H1 (cell line): ENCODE data around the gene PLEKHG2. TPM values are rescaled to one million over a fixed set of nuclear protein-coding genes. Genes with fewer than 3 reads are reported as not detected.

Experiments
- CTCF ChIA-PET: fragments of 300-600 bp; sonication (Branson Sonifier 250); formaldehyde crosslinking; loops from one replicate; lab custom pipeline; 2021; ENCODE audit not compliant: partially characterized antibody; lab: Charles Lee
- POLR2A ChIA-PET: fragments of 300-600 bp; sonication (Branson Sonifier 250); formaldehyde crosslinking; loops from one replicate; lab custom pipeline; 2021; ENCODE audit warnings: inconsistent platforms; ENCODE audit not compliant: partially characterized antibody; lab: Charles Lee
- DNase-seq, 2 experiments: peaks; one replicate each; pipeline versions ENCODE4 v3.0.0 to v3.0.0-alpha.2; 2010 to 2022; ENCODE audit warnings: low spot score in 2 of 2, low read depth in 1 of 2, mixed read lengths in 1 of 2
- FAIRE-seq: peaks from 2 replicates; lab custom pipeline; 2011; peaks lifted over from hg19 to GRCh38; lab: Jason Lieb, UNC
- H2AFZ ChIP-seq: 2 replicates; pipeline ENCODE4 v1.8.1; 2012; ENCODE audit warnings: low read length, inconsistent platforms
- H2AK5ac ChIP-seq: 2 replicates; pipeline ENCODE4 v1.6.1; 2013; ENCODE audit warnings: low read depth, low read length
- H2BK120ac ChIP-seq: replicated peaks from 2 replicates; pipeline ENCODE3; 2013; ENCODE audit warnings: low read depth, low read length, inconsistent platforms
- H2BK12ac ChIP-seq: 2 replicates; pipeline ENCODE4 v1.6.1; 2013; ENCODE audit warnings: low read depth, low read length
- H2BK15ac ChIP-seq: 2 replicates; pipeline ENCODE4 v1.6.1; 2013; ENCODE audit warnings: low read length
- H2BK20ac ChIP-seq: 2 replicates; pipeline ENCODE4 v1.6.1; 2013; ENCODE audit warnings: low read length
- H2BK5ac ChIP-seq: 2 replicates; pipeline ENCODE4 v1.6.1; 2013; ENCODE audit warnings: low read depth, low read length
- H3K14ac ChIP-seq: 2 replicates; pipeline ENCODE4 v1.6.1; 2013; ENCODE audit warnings: inconsistent platforms; ENCODE audit not compliant: insufficient read length
- H3K18ac ChIP-seq: 2 replicates; pipeline ENCODE4 v1.6.1; 2013; ENCODE audit warnings: low read length; ENCODE audit errors: extremely low read depth
- H3K23ac ChIP-seq: 2 replicates; pipeline ENCODE4 v1.6.1; 2013; ENCODE audit warnings: inconsistent platforms; ENCODE audit not compliant: insufficient read length
- H3K23me2 ChIP-seq: 2 replicates; pipeline ENCODE4 v1.6.1; 2013; ENCODE audit warnings: low read depth, low read length
- H3K27ac ChIP-seq: 2 replicates; pipeline ENCODE4 v1.6.1; 2011; ENCODE audit warnings: low read depth, low read length, inconsistent platforms
- H3K27me3 ChIP-seq, 4 experiments: replicated peaks in 1 of 4; 1 replicate in 1 of 4; 2 replicates in 3 of 4; pipeline versions ENCODE4 v1.6.1 to v1.8.1; 2011 to 2013; ENCODE audit warnings: low read length in 3 of 4, mild to moderate bottlenecking in 3 of 4, inconsistent platforms in 2 of 4, mixed read lengths in 2 of 4, moderate library complexity in 1 of 4; ENCODE audit not compliant: control insufficient read depth in 3 of 4, insufficient read depth in 3 of 4; ENCODE audit errors: extremely low read depth in 1 of 4
- H3K36me3 ChIP-seq, 4 experiments: 2 replicates each; pipeline versions ENCODE4 v1.6.1 to v1.8.1; 2011 to 2013; ENCODE audit warnings: mild to moderate bottlenecking in 4 of 4, low read length in 3 of 4, moderate library complexity in 2 of 4, control low read depth in 1 of 4, inconsistent platforms in 1 of 4; ENCODE audit not compliant: insufficient read depth in 4 of 4, control insufficient read depth in 2 of 4
- H3K4ac ChIP-seq: replicated peaks from 2 replicates; pipeline ENCODE3; 2013; ENCODE audit warnings: low read length, low read depth, mixed read lengths, inconsistent platforms; ENCODE audit not compliant: insufficient read length
- H3K4me1 ChIP-seq, 4 experiments: replicated peaks in 1 of 4; 1 replicate in 1 of 4; 2 replicates in 3 of 4; pipeline versions ENCODE4 v1.6.1 to v1.8.1; 2011 to 2013; ENCODE audit warnings: low read length in 3 of 4, inconsistent platforms in 2 of 4, mixed read lengths in 1 of 4; ENCODE audit not compliant: insufficient read depth in 4 of 4, control insufficient read depth in 3 of 4
- H3K4me2 ChIP-seq, 2 experiments: 2 replicates each; pipeline versions ENCODE4 v1.6.1 to v1.8.1; 2011 to 2013; ENCODE audit warnings: low read depth in 2 of 2, low read length in 2 of 2, control low read depth in 1 of 2, inconsistent platforms in 1 of 2, mild to moderate bottlenecking in 1 of 2; ENCODE audit not compliant: insufficient read depth in 1 of 2
- H3K4me3 ChIP-seq, 4 experiments: fragments of 200-600, 300-600 bp in 1 of 4; sonication (generic), shearing (Covaris generic), sonication (Bioruptor Twin) in 1 of 4; 2 replicates each; pipeline versions ENCODE4 v1.5.1 to v1.8.1; 2011 to 2016; ENCODE audit warnings: low read length in 4 of 4, low read depth in 3 of 4, control low read depth in 2 of 4, inconsistent platforms in 2 of 4, mild to moderate bottlenecking in 2 of 4, mixed read lengths in 1 of 4, moderate library complexity in 1 of 4; ENCODE audit not compliant: insufficient read depth in 2 of 4; ENCODE audit errors: extremely low read depth in 1 of 4
- H3K56ac ChIP-seq: replicated peaks from 2 replicates; pipeline ENCODE3; 2013; ENCODE audit warnings: low read depth, mild to moderate bottlenecking, mixed read lengths, low read length, inconsistent platforms; ENCODE audit not compliant: insufficient read length
- H3K79me1 ChIP-seq: 2 replicates; pipeline ENCODE4 v1.6.1; 2013; ENCODE audit warnings: low read depth, low read length, control low read depth
- H3K79me2 ChIP-seq, 2 experiments: 2 replicates each; pipeline versions ENCODE4 v1.6.1 to v1.8.1; 2012 to 2013; ENCODE audit warnings: low read length in 2 of 2, mild to moderate bottlenecking in 2 of 2, inconsistent platforms in 1 of 2; ENCODE audit not compliant: insufficient read depth in 2 of 2, control insufficient read depth in 1 of 2
- H3K9ac ChIP-seq, 4 experiments: replicated peaks in 1 of 4; 1 replicate in 1 of 4; 2 replicates in 3 of 4; pipeline versions ENCODE4 v1.6.1 to v1.8.1; 2011 to 2013; ENCODE audit warnings: low read depth in 3 of 4, low read length in 3 of 4, control low read depth in 2 of 4, mild to moderate bottlenecking in 2 of 4, moderate library complexity in 2 of 4, inconsistent platforms in 1 of 4; ENCODE audit errors: extremely low read depth in 1 of 4
- H3K9me3 ChIP-seq, 2 experiments: 2 replicates each; pipeline versions ENCODE4 v1.6.1 to v1.8.1; 2012 to 2013; ENCODE audit warnings: mild to moderate bottlenecking in 2 of 2, moderate library complexity in 2 of 2, control low read depth in 1 of 2, inconsistent platforms in 1 of 2, low read depth in 1 of 2, low read length in 1 of 2, mixed read lengths in 1 of 2; ENCODE audit not compliant: insufficient read depth in 2 of 2
- H4K20me1 ChIP-seq, 2 experiments: replicated peaks in 1 of 2; 2 replicates each; pipeline versions ENCODE3 to v1.8.1; 2011 to 2013; ENCODE audit warnings: inconsistent platforms in 2 of 2, low read length in 2 of 2, mild to moderate bottlenecking in 1 of 2; ENCODE audit not compliant: insufficient read depth in 2 of 2, control insufficient read depth in 1 of 2
- H4K5ac ChIP-seq: 2 replicates; pipeline ENCODE4 v1.6.1; 2013; ENCODE audit warnings: low read length, low read depth, mixed read lengths, inconsistent platforms; ENCODE audit not compliant: insufficient read length
- H4K8ac ChIP-seq: 2 replicates; pipeline ENCODE4 v1.8.0; 2013; ENCODE audit warnings: mild to moderate bottlenecking, moderate library complexity, low read length, inconsistent platforms; ENCODE audit not compliant: insufficient read depth; ENCODE audit errors: extremely low read depth
- H4K91ac ChIP-seq: replicated peaks from 2 replicates; pipeline ENCODE3; 2013; ENCODE audit warnings: low read length, mixed read lengths, inconsistent platforms; ENCODE audit not compliant: insufficient read length
- BACH1 ChIP-seq: IDR thresholded peaks from 2 replicates; pipeline ENCODE4 v1.6.1; 2012; ENCODE audit warnings: low read length, improper control_type of control experiment
- GTF2F1 ChIP-seq: IDR thresholded peaks from 2 replicates; pipeline ENCODE4 v1.6.1; 2012; ENCODE audit warnings: low read depth, low read length, improper control_type of control experiment, borderline replicate concordance
- KDM4A ChIP-seq: IDR thresholded peaks from one replicate; pipeline ENCODE4 v1.7.1; 2012; ENCODE audit warnings: low read depth, mild to moderate bottlenecking, moderate library complexity, low read length, inconsistent platforms; ENCODE audit not compliant: severe bottlenecking
- POU5F1 ChIP-seq: IDR thresholded peaks from 2 replicates; pipeline ENCODE4 v1.6.1; 2011; ENCODE audit warnings: low read depth, mild to moderate bottlenecking, low read length, moderate library complexity
- RAD21 ChIP-seq, 2 experiments: IDR thresholded peaks in 1 of 2; conservative IDR thresholded peaks in 1 of 2; 2 replicates each; pipeline ENCODE4 v1.6.1; 2011; ENCODE audit warnings: low read depth in 2 of 2, low read length in 2 of 2, improper control_type of control experiment in 1 of 2, inconsistent platforms in 1 of 2, mild to moderate bottlenecking in 1 of 2, moderate library complexity in 1 of 2
- SAP30 ChIP-seq: fragments of 300-600 bp; sonication (generic); IDR thresholded peaks from 2 replicates; pipeline ENCODE4 v1.7.1; 2012; ENCODE audit warnings: low read length, moderate library complexity, mild to moderate bottlenecking, inconsistent platforms; ENCODE audit not compliant: insufficient read depth, insufficient replicate concordance
- TEAD4 ChIP-seq: IDR thresholded peaks from 2 replicates; pipeline ENCODE4 v1.6.1; 2012; ENCODE audit warnings: low read depth, low read length, inconsistent platforms, mixed read lengths
- YY1 ChIP-seq: IDR thresholded peaks from 2 replicates; pipeline ENCODE4 v1.6.1; 2011; ENCODE audit warnings: low read depth, mild to moderate bottlenecking, low read length
- WGBS, 2 experiments: shearing (Covaris generic) in 1 of 2; methylation state at CpG; one replicate each; pipeline versions ENCODE4 v1.1.6 to v1.1.7; 2013 to 2015; ENCODE audit warnings: low lambda C conversion rate in 2 of 2, mixed read lengths in 2 of 2, inconsistent platforms in 1 of 2, low coverage in 1 of 2, missing lambda C conversion rate in 1 of 2; ENCODE audit not compliant: insufficient replicate concordance in 2 of 2, insufficient coverage in 1 of 2, insufficient read length in 1 of 2; ENCODE audit errors: extremely low coverage in 1 of 2, missing lambda C conversion rate in 1 of 2; 5-methylcytosine and 5-hydroxymethylcytosine counted together
- polyA plus RNA-seq, 7 experiments: library from polyadenylated mRNA; depleted of rRNA in 3 of 7; stranded (reverse) in 5 of 7; unstranded in 2 of 7; fragments of >200 nt in 5 of 7; fragments of 200-250 nt in 2 of 7; gene quantifications; 1 replicate in 5 of 7; 2 replicates in 1 of 7; 4 replicates in 1 of 7; pipeline versions ENCODE4 v1.2.1 to v1.2.3, GENCODE V29; 2011 to 2013; ENCODE audit warnings: missing spikeins in 2 of 7, mixed read lengths in 2 of 7
- total RNA-seq: library from RNA; stranded (reverse); fragmentation: NEBNext Ultra II Directional; extraction: Animal tissue kit (Norgen Biotek cat#: 25700); gene quantifications from 2 replicates; pipeline ENCODE4 v1.2.1, GENCODE V29; 2021
- TF ChIP-seq, protein P1 (sequence below): IDR thresholded peaks from 2 replicates; pipeline ENCODE4 v1.6.1; 2011; ENCODE audit warnings: low read length, improper control_type of control experiment

Gene PLEKHG2
- total and polyA plus RNA-seq, 2 of the 8 experiments (the other 6 are each of a cell fraction or from before 2014, with no cell fraction given): 16.9 to 65.7 TPM

GRCh38 chr19:39417463-39418181, 5.2 kb downstream of the PLEKHG2 start:
- CTCF ChIA-PET: interaction anchor here (0.6 to 3.9 kb wide), 5 partner anchors 11 to 57 kb away, joined by 3 to 16 read pairs (median 5); partner anchors contain the start of gene RPS16
- no peak for DNase-seq
- H3K36me3 ChIP-seq: peaks cover 7 to 33% (median 20%) of the 10 kb centered on the region in 4 experiments

More at GRCh38 chr19:39417463-39418181, 5.2 kb downstream of the PLEKHG2 start:
- H2BK12ac ChIP-seq: no peak overlapping the region
- H2AK5ac ChIP-seq: no peak overlapping the region
- H4K91ac ChIP-seq: no peak overlapping the region
- FAIRE-seq: no peak
- no peak overlapping the region for H2BK5ac ChIP-seq
- H3K79me2 ChIP-seq: peaks cover 6 to 17% of the 10 kb centered on the region in 2 experiments; a peak in 3 of 4 replicates
- no peak overlapping the region for H3K56ac ChIP-seq
- H3K4me2 ChIP-seq: no peak overlapping the region
- no peak overlapping the region for H3K18ac ChIP-seq
- peak overlapping the region; percentile 71; the same call in 1 of the 2 replicates for H4K8ac ChIP-seq
- H3K4ac ChIP-seq: no peak overlapping the region
- peaks cover 7 to 23% of the 10 kb centered on the region in 2 experiments for H4K20me1 ChIP-seq
- POLR2A ChIA-PET: interaction anchor here (1.2 to 25.7 kb wide), 5 partner anchors 10 to 29 kb away, joined by 3 to 1154 read pairs (median 5); partner anchors contain the start of genes MED29, PAF1, RPS16 and SUPT5H
- H2BK120ac ChIP-seq: no peak overlapping the region
- no peak for TF ChIP-seq RAD21 (IDR thresholded peaks at IDR 0.05 in 1 of 2, conservative IDR thresholded peaks at IDR 0.05 in 1 of 2; ENCODE audit: low read depth in 2 of 2, low read length in 2 of 2)
- TF ChIP-seq TEAD4: no peak
- TF ChIP-seq GTF2F1: no peak
- TF ChIP-seq KDM4A: no peak
- no peak for TF ChIP-seq YY1
- no peak for TF ChIP-seq BACH1
- no peak for TF ChIP-seq POU5F1
- TF ChIP-seq, protein P1, sequence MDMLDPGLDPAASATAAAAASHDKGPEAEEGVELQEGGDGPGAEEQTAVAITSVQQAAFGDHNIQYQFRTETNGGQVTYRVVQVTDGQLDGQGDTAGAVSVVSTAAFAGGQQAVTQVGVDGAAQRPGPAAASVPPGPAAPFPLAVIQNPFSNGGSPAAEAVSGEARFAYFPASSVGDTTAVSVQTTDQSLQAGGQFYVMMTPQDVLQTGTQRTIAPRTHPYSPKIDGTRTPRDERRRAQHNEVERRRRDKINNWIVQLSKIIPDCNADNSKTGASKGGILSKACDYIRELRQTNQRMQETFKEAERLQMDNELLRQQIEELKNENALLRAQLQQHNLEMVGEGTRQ: no peak
- no peak for TF ChIP-seq SAP30
- no peaks in the 10 kb centered on the region for H3K9me3 ChIP-seq
- WGBS, 2 experiments: 93% methylated on average over 24 of the region's 30 CpGs; no CpG with 5 or more reads in 1 of the 2 experiments
- no peak overlapping the region for H3K23ac ChIP-seq
- no peak overlapping the region for H3K14ac ChIP-seq
- H3K4me3 ChIP-seq: no peak overlapping the region
- peaks cover 7% of the 10 kb centered on the region for H3K23me2 ChIP-seq
- no peak overlapping the region for H2BK20ac ChIP-seq
- H2AFZ ChIP-seq: no peak overlapping the region
- no peak overlapping the region for H4K5ac ChIP-seq
- no peaks in the 10 kb centered on the region for H3K27me3 ChIP-seq
- H2BK15ac ChIP-seq: no peak overlapping the region
- H3K27ac ChIP-seq: no peak overlapping the region
- H3K4me1 ChIP-seq: peaks cover 0 to 14% (median 6%) of the 10 kb centered on the region in 4 experiments; a peak in 5 of 7 replicates
- H3K9ac ChIP-seq: no peak overlapping the region
- H3K79me1 ChIP-seq: no peaks in the 10 kb centered on the region; the same call in 1 of the 2 replicates
